Activated B cell treated with CpG ODN at 0.5 μM for 24 hours (primary cell): Measurements from ENCODE around the gene SLC38A6. TPM values are rescaled to one million over a fixed set of nuclear protein-coding genes. Genes with fewer than 3 reads are reported as not detected.
A peak's percentile ranks its signal among the peaks of the same experiment; 100 is the strongest.

Experiments used
- ATAC-seq: fragments of 200-7000 bp; cut with Tn5 transposase; one replicate; pipeline ENCODE4 v1.10.0; 2021; ENCODE audit warnings: low read depth, mild to moderate bottlenecking, moderate library complexity
- CTCF ChIA-PET: fragments of 350-600 bp; sonication (Branson Sonifier 250); formaldehyde crosslinking; loops from one replicate; lab custom pipeline; 2021; ENCODE audit warnings: antibody characterized with exemption; lab: Charles Lee
- POLR2A ChIA-PET: fragments of 350-600 bp; sonication (Branson Sonifier 250); formaldehyde crosslinking; loops from one replicate; lab custom pipeline; 2021; ENCODE audit warnings: antibody characterized with exemption; lab: Charles Lee
- DNase-seq: peaks from one replicate; pipeline ENCODE4 v3.0.0; 2022
- H3K27ac Mint-ChIP-seq: one replicate; pipeline ENCODE4 v1.8.0; 2020; ENCODE audit warnings: mixed read lengths
- H3K27me3 Mint-ChIP-seq: one replicate; pipeline ENCODE4 v1.8.0; 2021; ENCODE audit warnings: mixed read lengths
- H3K36me3 Mint-ChIP-seq: one replicate; pipeline ENCODE4 v1.8.0; 2021; ENCODE audit warnings: low read depth, mixed read lengths
- H3K4me1 Mint-ChIP-seq: one replicate; pipeline ENCODE4 v1.8.0; 2021; ENCODE audit warnings: mixed read lengths
- H3K4me3 Mint-ChIP-seq: one replicate; pipeline ENCODE4 v1.8.0; 2020; ENCODE audit warnings: mild to moderate bottlenecking, mixed read lengths
- H3K9me3 Mint-ChIP-seq: one replicate; pipeline ENCODE4 v1.8.0; 2020; ENCODE audit warnings: mixed read lengths
- CTCF ChIP-seq: fragments of 200-600 bp; IDR thresholded peaks from one replicate; pipeline ENCODE4 v1.8.0; 2022; ENCODE audit warnings: antibody characterized with exemption, mild to moderate bottlenecking
- intact Hi-C: fragments of 100-400 bp; cut with micrococcal nuclease; formaldehyde crosslinking; loops from one replicate; pipeline ENCODE4 v1.15.1; 2024
- total RNA-seq: library from RNA; stranded (reverse); gene quantifications from 2 replicates; pipeline ENCODE4 v1.2.3, GENCODE V29; 2022

SLC38A6 gene
- 10.4 and 10.8 TPM in 2 replicates for total RNA-seq

GRCh38 chr14:60980811-60981632 lies at the start of gene SLC38A6, which contains the start of gene TRMT5:
Gene SLC38A6 (plus strand): TSS chr14:60981245. CDS start chr14:60981278, 33 bp downstream.
Gene TRMT5 (minus strand): TSS chr14:60981079. CDS start chr14:60980973, 106 bp downstream.
- Mint-ChIP-seq H3K36me3 (peaks cover 24% of the 10 kb centered on the region), H3K4me1 (peaks cover 17% of the 10 kb centered on the region), H3K27ac (no peak within 1 kb of the TSS), H3K4me3 (no peak within 1 kb of the TSS), H3K9me3 (no peaks in the 10 kb centered on the region), H3K27me3 (no peaks in the 10 kb centered on the region)
- intact Hi-C loops, result loop anchor here (1.0 to 5.0 kb wide), 8 partner anchors 136 to 889 kb away; partner anchors contain the start of genes DHRS7 and PPM1A
- no peak for TF ChIP-seq CTCF
- CTCF ChIA-PET, result interaction anchor here (0.8 to 1.0 kb wide), 2 partner anchors 29 to 630 kb away, joined by 3 to 4 read pairs; no protein-coding TSS in a partner anchor
- peak; percentile 83 for ATAC-seq
- POLR2A ChIA-PET, result interaction anchor here (0.5 to 1.4 kb wide), 4 partner anchors 13 to 732 kb away, joined by 3 to 5 read pairs (median 4); partner anchors contain the start of gene PPM1A
- DNase-seq, result peak; percentile 88

GRCh38 chr14:60933920-60934655 lies 47.0 kb upstream of the SLC38A6 start:
- H3K4me3 Mint-ChIP-seq, result no peak overlapping the region
- ChIA-PET CTCF (no interaction called here), POLR2A (no interaction called here)

GRCh38 chr14:60935319-60935718 lies 45.7 kb upstream of the SLC38A6 start:
- peaks cover 8% of the 10 kb centered on the region for H3K36me3 Mint-ChIP-seq
- DNase-seq (no peak), ATAC-seq (no peak)
- H3K27ac Mint-ChIP-seq, result no peak overlapping the region
- H3K9me3 Mint-ChIP-seq, result no peaks in the 10 kb centered on the region
- CTCF ChIA-PET, result no interaction called here
- no peaks in the 10 kb centered on the region for H3K27me3 Mint-ChIP-seq
- intact Hi-C loops, result no loop called here
- no peaks in the 10 kb centered on the region for H3K4me1 Mint-ChIP-seq
- H3K4me3 Mint-ChIP-seq, result no peak overlapping the region
- TF ChIP-seq CTCF, result no peak
- POLR2A ChIA-PET, result no interaction called here

More at GRCh38 chr14:60933920-60934655, 47.0 kb upstream of the SLC38A6 start:
- Mint-ChIP-seq H3K27ac (no peak overlapping the region), H3K36me3 (peaks cover 8% of the 10 kb centered on the region), H3K4me1 (no peaks in the 10 kb centered on the region), H3K9me3 (no peaks in the 10 kb centered on the region), H3K27me3 (no peaks in the 10 kb centered on the region)
- no peak for TF ChIP-seq CTCF
- ATAC-seq (no peak), DNase-seq (no peak)
- intact Hi-C loops, result no loop called here

- DNase-seq (no peak), ATAC-seq (no peak)
- no peak for TF ChIP-seq CTCF
- Mint-ChIP-seq H3K4me3 (no peak overlapping the region), H3K9me3 (no peaks in the 10 kb centered on the region), H3K27me3 (no peaks in the 10 kb centered on the region), H3K4me1 (no peaks in the 10 kb centered on the region), H3K27ac (no peak overlapping the region), H3K36me3 (peaks cover 18% of the 10 kb centered on the region)
- POLR2A ChIA-PET, result no interaction called here
- intact Hi-C loops, result no loop called here
- CTCF ChIA-PET, result no interaction called here
Observed at GRCh38 chr14:60943637-60944032, 37.4 kb upstream of the SLC38A6 start.

- H3K27me3 Mint-ChIP-seq, result no peaks in the 10 kb centered on the region
- intact Hi-C loops, result no loop called here
- no peaks in the 10 kb centered on the region for H3K9me3 Mint-ChIP-seq
- H3K4me3 Mint-ChIP-seq, result no peak overlapping the region
- ATAC-seq, result no peak
- POLR2A ChIA-PET, result no interaction called here
- no peak for DNase-seq
- peaks cover 18% of the 10 kb centered on the region for H3K36me3 Mint-ChIP-seq
- TF ChIP-seq CTCF, result no peak
- H3K4me1 Mint-ChIP-seq, result no peaks in the 10 kb centered on the region
- CTCF ChIA-PET, result interaction anchor here (0.7 kb wide), 1 partner anchor 386 kb away, joined by 3 read pairs; no protein-coding TSS in a partner anchor
- no peak overlapping the region for H3K27ac Mint-ChIP-seq
Observed at GRCh38 chr14:60944204-60944603, 36.8 kb upstream of the SLC38A6 start.
